ENCODE measurements around the gene RPS19.

The RPS19 gene

GRCh38 chr19:41921577-41922576 is 61.8 kb downstream of the RPS19 start:
- TF ChIP-seq TAF1 (IDR thresholded peaks at IDR 0.05; ENCODE audit: borderline replicate concordance, insufficient read depth, low read length), result no peak
- no peak for TF ChIP-seq SIN3A (IDR thresholded peaks at IDR 0.05; ENCODE audit: borderline replicate concordance, insufficient read depth, low read length)
- no peak for TF ChIP-seq POLR2AphosphoS5 (IDR thresholded peaks at IDR 0.05; ENCODE audit: low read depth, low read length)
- no peak for TF ChIP-seq REST (IDR thresholded peaks at IDR 0.05; ENCODE audit: insufficient read depth in 1 of 2, low read depth in 2 of 2, low read length in 2 of 2)
- TF ChIP-seq FOXP2 (optimal IDR thresholded peaks at IDR 0.05; ENCODE audit: borderline replicate concordance, extremely low read depth, extremely low read length, insufficient read depth), result no peak
